IMR-90 (cell line): Measurements from ENCODE around the gene SEC24A. TPM values are rescaled to one million over a fixed set of nuclear protein-coding genes. Genes with fewer than 3 reads are reported as not detected.

ENCODE experiments used
- ATAC-seq: fragments of 200-7000 bp; cut with Tn5 transposase; 2 replicates; pipeline ENCODE4 v1.9.1; 2020; ENCODE audit warnings: low read depth, mild to moderate bottlenecking, moderate library complexity
- BruUV-seq: library from RNA; stranded (reverse); fragments of 400-500 nt; replicated peaks from 2 replicates; lab custom pipeline; 2021; lab: Mats Ljungman, UMichigan
- CTCF ChIA-PET: fragments of 300-600 bp; formaldehyde crosslinking; extraction: SDS; loops from one replicate; lab custom pipeline; 2021; ENCODE audit warnings: antibody characterized with exemption; lab: Yijun Ruan, JAX
- POLR2A ChIA-PET: fragments of 300-600 bp; sonication (Branson Sonifier 250); formaldehyde crosslinking; loops from one replicate; lab custom pipeline; 2022; ENCODE audit warnings: antibody characterized with exemption; ENCODE audit not compliant: unreplicated experiment; lab: Charles Lee
- DNase-seq: peaks from one replicate; pipeline ENCODE4 v3.0.0; 2013
- H2AFZ ChIP-seq: replicated peaks from 2 replicates; pipeline ENCODE3; 2013; ENCODE audit warnings: low read length, mild to moderate bottlenecking; ENCODE audit not compliant: poor library complexity
- H2AK5ac ChIP-seq: 2 replicates; pipeline ENCODE4 v1.6.1; 2013; ENCODE audit warnings: low read depth, low read length, inconsistent platforms
- H2AK9ac ChIP-seq: replicated peaks from 2 replicates; pipeline ENCODE3; 2013; ENCODE audit warnings: mild to moderate bottlenecking, low read depth, low read length, moderate library complexity; ENCODE audit not compliant: poor library complexity
- H2BK120ac ChIP-seq: 2 replicates; pipeline ENCODE4 v1.6.1; 2013; ENCODE audit warnings: low read depth, low read length, inconsistent platforms
- H2BK15ac ChIP-seq: 3 replicates; pipeline ENCODE4 v1.6.1; 2013; ENCODE audit warnings: low read depth, low read length, inconsistent platforms
- H2BK20ac ChIP-seq: 2 replicates; pipeline ENCODE4 v1.6.1; 2013; ENCODE audit warnings: low read depth, mild to moderate bottlenecking, inconsistent platforms, low read length, moderate library complexity
- H2BK5ac ChIP-seq: 2 replicates; pipeline ENCODE4 v1.6.1; 2013; ENCODE audit warnings: mild to moderate bottlenecking, low read depth, low read length, inconsistent platforms; ENCODE audit not compliant: poor library complexity, severe bottlenecking
- H3K14ac ChIP-seq: replicated peaks from 2 replicates; pipeline ENCODE4 v1.6.1; 2013; ENCODE audit warnings: low read depth, low read length, inconsistent platforms
- H3K18ac ChIP-seq: 2 replicates; pipeline ENCODE4 v1.6.1; 2013; ENCODE audit warnings: low read depth, low read length, control low read depth
- H3K23ac ChIP-seq: 2 replicates; pipeline ENCODE4 v1.6.1; 2013; ENCODE audit warnings: low read depth, low read length, inconsistent platforms
- H3K27ac ChIP-seq: 2 replicates; pipeline ENCODE4 v1.5.1; 2013; ENCODE audit warnings: mild to moderate bottlenecking, control low read depth, low read length; ENCODE audit not compliant: insufficient read depth
- H3K27me3 ChIP-seq: 2 replicates; pipeline ENCODE4 v1.6.1; 2013; ENCODE audit warnings: low read length; ENCODE audit not compliant: control insufficient read depth, insufficient read depth
- H3K36me3 ChIP-seq: 2 replicates; pipeline ENCODE4 v1.6.1; 2013; ENCODE audit warnings: low read length, mixed read lengths; ENCODE audit not compliant: control insufficient read depth, insufficient read depth
- H3K4ac ChIP-seq: 2 replicates; pipeline ENCODE4 v1.6.1; 2013; ENCODE audit warnings: low read depth, low read length, inconsistent platforms
- H3K4me1 ChIP-seq: 2 replicates; pipeline ENCODE4 v1.6.1; 2013; ENCODE audit warnings: low read length, mixed read lengths; ENCODE audit not compliant: control insufficient read depth, insufficient read depth
- H3K4me2 ChIP-seq: 2 replicates; pipeline ENCODE4 v1.6.1; 2013; ENCODE audit warnings: low read depth, mild to moderate bottlenecking, control low read depth, low read length, moderate library complexity
- H3K4me3 ChIP-seq: 2 replicates; pipeline ENCODE4 v1.5.1; 2013; ENCODE audit warnings: low read depth, mild to moderate bottlenecking, control low read depth, low read length, moderate library complexity; ENCODE audit not compliant: insufficient read depth
- H3K56ac ChIP-seq: 2 replicates; pipeline ENCODE4 v1.6.1; 2013; ENCODE audit warnings: low read length, inconsistent platforms; ENCODE audit not compliant: insufficient read depth; ENCODE audit errors: extremely low read depth
- H3K79me1 ChIP-seq, 2 experiments: 2 replicates each; pipeline ENCODE4 v1.6.1; 2013; ENCODE audit warnings: low read length in 2 of 2, inconsistent platforms in 1 of 2, low read depth in 1 of 2
- H3K9ac ChIP-seq: 2 replicates; pipeline ENCODE4 v1.6.1; 2013; ENCODE audit warnings: low read depth, low read length, control low read depth
- H3K9me1 ChIP-seq: 2 replicates; pipeline ENCODE4 v1.6.1; 2013; ENCODE audit warnings: low read length, inconsistent platforms; ENCODE audit not compliant: insufficient read depth
- H3K9me3 ChIP-seq: 2 replicates; pipeline ENCODE4 v1.6.1; 2013; ENCODE audit warnings: low read length; ENCODE audit not compliant: control insufficient read depth, insufficient read depth
- H4K20me1 ChIP-seq: 2 replicates; pipeline ENCODE4 v1.6.1; 2013; ENCODE audit warnings: low read length, inconsistent platforms; ENCODE audit not compliant: insufficient read depth
- H4K5ac ChIP-seq: 2 replicates; pipeline ENCODE4 v1.6.1; 2013; ENCODE audit warnings: mild to moderate bottlenecking, low read depth, low read length, control low read depth
- H4K8ac ChIP-seq, 2 experiments: 2 replicates each; pipeline ENCODE4 v1.6.1; 2013; ENCODE audit warnings: low read depth in 2 of 2, low read length in 2 of 2, control low read depth in 1 of 2, inconsistent platforms in 1 of 2
- H4K91ac ChIP-seq: 2 replicates; pipeline ENCODE4 v1.6.1; 2013; ENCODE audit warnings: low read depth, low read length, inconsistent platforms; ENCODE audit not compliant: insufficient read depth
- BHLHE40 ChIP-seq: fragments of 150-350 bp; IDR thresholded peaks from 2 replicates; pipeline ENCODE4 v1.6.1; 2016; ENCODE audit warnings: mild to moderate bottlenecking, low read depth, low read length
- CTCF ChIP-seq: conservative IDR thresholded peaks from 2 replicates; pipeline ENCODE4 v1.5.1; 2012; ENCODE audit warnings: mild to moderate bottlenecking, low read depth, low read length, improper control_type of control experiment
- RFX5 ChIP-seq: IDR thresholded peaks from 2 replicates; pipeline ENCODE4 v1.8.0; 2012; ENCODE audit warnings: low read depth, mild to moderate bottlenecking, low read length, moderate library complexity
- WGBS, 2 experiments: methylation state at CpG; one replicate each; pipeline versions ENCODE4 v1.1.5 to v1.1.7; 2013; ENCODE audit warnings: missing lambda C conversion rate in 2 of 2; ENCODE audit not compliant: insufficient read length in 1 of 2; ENCODE audit errors: extremely low coverage in 2 of 2; 5-methylcytosine and 5-hydroxymethylcytosine counted together
- dilution Hi-C: fragments of 300-500 bp; cut with HindIII; formaldehyde crosslinking; loops from one replicate; pipeline ENCODE4 v1.14.3; 2018; ENCODE audit warnings: low sequenced_read_pairs; ENCODE audit not compliant: unreplicated experiment
- in situ Hi-C: fragments of 300-500 bp; cut with MboI; formaldehyde crosslinking; loops from 3 replicates; pipeline ENCODE4 v1.14.3; 2019; ENCODE audit warnings: low sequenced_read_pairs, inconsistent platforms, mixed read lengths
- intact Hi-C: fragments of 100-400 bp; cut with micrococcal nuclease; formaldehyde crosslinking; loops from 2 replicates; pipeline ENCODE4 v1.10.0; 2022
- polyA plus RNA-seq, 3 experiments: library from polyadenylated mRNA; depleted of rRNA; stranded (reverse); fragments of >200 nt; gene quantifications; 2 replicates each; pipeline ENCODE4 v1.2.3, GENCODE V29; 2012; ENCODE audit warnings: low replicate concordance in 1 of 3
- total RNA-seq: library from RNA; depleted of rRNA; stranded (reverse); fragments of >200 nt; gene quantifications from 2 replicates; pipeline ENCODE4 v1.2.3, GENCODE V29; 2012

Gene SEC24A
- total and polyA plus RNA-seq, 2 of the 4 experiments (the other 2 are of a cell fraction), result 23.9 to 28.1 TPM

GRCh38 chr5:134749415-134749814, 100.8 kb downstream of the SEC24A start:
- Histone ChIP-seq H4K91ac (no peak overlapping the region), H3K79me1 (peaks cover 4 to 5% of the 10 kb centered on the region in 2 experiments), H2BK15ac (no peak overlapping the region), H2AK9ac (no peak overlapping the region), H3K27ac (no peak overlapping the region), H3K9me3 (no peaks in the 10 kb centered on the region), H3K9ac (no peak overlapping the region), H3K4me1 (no peaks in the 10 kb centered on the region), H3K56ac (no peak overlapping the region), H3K14ac (no peak overlapping the region), H3K4ac (no peak overlapping the region), H2BK20ac (no peak overlapping the region), H4K5ac (no peak overlapping the region), H3K36me3 (peaks cover 3% of the 10 kb centered on the region; the same call in 1 of the 2 replicates), H3K27me3 (no peaks in the 10 kb centered on the region), H3K9me1 (no peaks in the 10 kb centered on the region), H3K18ac (no peak overlapping the region), H4K8ac (no peak overlapping the region), H2BK5ac (no peak overlapping the region), H4K20me1 (no peaks in the 10 kb centered on the region), H2AFZ (no peak overlapping the region), H2AK5ac (no peak overlapping the region), H2BK120ac (no peak overlapping the region), H3K4me2 (no peak overlapping the region), H3K4me3 (no peak overlapping the region), H3K23ac (no peak overlapping the region)
- TF ChIP-seq RFX5, result no peak
- TF ChIP-seq CTCF, result no peak
- no peak for TF ChIP-seq BHLHE40
- ChIA-PET POLR2A (no interaction called here), CTCF (no interaction called here)
- dilution Hi-C loops, result no loop called here
- ATAC-seq (no peak), DNase-seq (no peak)
- in situ Hi-C loops, result no loop called here
- WGBS, 2 experiments, result no CpG with 5 or more reads among the region's 3 CpGs
- BruUV-seq, result no TSS peak
- intact Hi-C loops, result no loop called here
